ENCODE data around the gene BTBD8. TPM values are rescaled to one million over a fixed set of nuclear protein-coding genes. Genes with fewer than 3 reads are reported as not detected.

BTBD8 gene
- 1 to 10 TPM; 1.3 to 5.0 (median 2.8) TPM for total RNA-seq

- DNase-seq (ENCODE audit: low spot score in 2 of 2): peak; percentile 81 to 97
- TF ChIP-seq POLR2A (IDR thresholded peaks at IDR 0.05) (no peak), CTCF (IDR thresholded peaks at IDR 0.05) (no peak)
- 0% methylated on average over 49 to 52 of the region's 55 CpGs for WGBS, 2 donors
- intact Hi-C loops (cut with DNase I; ENCODE audit: low total_unique reads): no loop called here
- H3K4me3 ChIP-seq (ENCODE audit: low read depth, poor library complexity, severe bottlenecking): peak within 1 kb of the TSS; percentile 78
These were observed at the start of gene BTBD8 for GRCh38 chr1:92080128-92080985. BTBD8 (plus strand) TSS chr1:92080345; CDS start chr1:92080572, 227 bp downstream.

GRCh38 chr1:92030656-92031107, 49.5 kb upstream of the BTBD8 start:
- WGBS, 2 donors: 49 to 51% methylated on average over 4 of the region's 4 CpGs
- DNase-seq (ENCODE audit: low spot score in 2 of 2): no peak
- TF ChIP-seq POLR2A (IDR thresholded peaks at IDR 0.05) (no peak), CTCF (IDR thresholded peaks at IDR 0.05) (no peak)
- intact Hi-C loops (cut with DNase I; ENCODE audit: low total_unique reads): no loop called here
- H3K4me3 ChIP-seq (ENCODE audit: low read depth, poor library complexity, severe bottlenecking): no peak overlapping the region

GRCh38 chr1:92031281-92032110, 48.6 kb upstream of the BTBD8 start:
- DNase-seq (ENCODE audit: low spot score in 2 of 2): no peak
- H3K4me3 ChIP-seq (ENCODE audit: low read depth, poor library complexity, severe bottlenecking): no peak overlapping the region
- no peak for TF ChIP-seq POLR2A (IDR thresholded peaks at IDR 0.05)
- no peak for TF ChIP-seq CTCF (IDR thresholded peaks at IDR 0.05)
- 74 to 77% methylated on average over 6 of the region's 6 CpGs for WGBS, 2 donors
- intact Hi-C loops (cut with DNase I; ENCODE audit: low total_unique reads): no loop called here

GRCh38 chr1:92037400-92037799, 42.7 kb upstream of the BTBD8 start:
- no peak overlapping the region for H3K4me3 ChIP-seq (ENCODE audit: low read depth, poor library complexity, severe bottlenecking)
- DNase-seq (ENCODE audit: low spot score in 2 of 2): no peak
- TF ChIP-seq CTCF (IDR thresholded peaks at IDR 0.05): no peak
- TF ChIP-seq POLR2A (IDR thresholded peaks at IDR 0.05): no peak
- intact Hi-C loops (cut with DNase I; ENCODE audit: low total_unique reads): no loop called here
- 75 to 79% methylated on average over 6 of the region's 6 CpGs for WGBS, 2 donors

GRCh38 chr1:92038695-92039346, 41.3 kb upstream of the BTBD8 start:
- intact Hi-C loops (cut with DNase I; ENCODE audit: low total_unique reads): no loop called here
- H3K4me3 ChIP-seq (ENCODE audit: low read depth, poor library complexity, severe bottlenecking): no peak overlapping the region
- WGBS, 2 donors: 87 to 88% methylated on average over 2 of the region's 2 CpGs
- TF ChIP-seq POLR2A (IDR thresholded peaks at IDR 0.05) (no peak), CTCF (IDR thresholded peaks at IDR 0.05) (no peak)
- no peak for DNase-seq (ENCODE audit: low spot score in 2 of 2)
